OCI-LY3 (cell line): ENCODE measurements around the gene ZNF66.
"Not testable (repeated sequence)": the region's sequence is repeated elsewhere in the genome, so short reads cannot be mapped to it uniquely, and the experiment has no call there.

Experiments
- H2AFZ ChIP-seq: fragments of 200-600, 300-600 bp; shearing (Covaris generic); 2 replicates; pipeline ENCODE4 v1.6.0; 2014; ENCODE audit warnings: antibody characterized with exemption, low read depth, low read length
- H3K27ac ChIP-seq: fragments of 200-600, 300-600 bp; sonication (generic); 2 replicates; pipeline ENCODE4 v1.5.1; 2014; ENCODE audit warnings: mild to moderate bottlenecking, low read length, moderate library complexity, mixed read lengths
- H3K27me3 ChIP-seq: fragments of 200-600, 300-600 bp; sonication (generic); 2 replicates; pipeline ENCODE4 v1.6.1; 2014; ENCODE audit warnings: low read depth, low read length, mixed read lengths
- H3K36me3 ChIP-seq: fragments of 200-600, 300-600 bp; sonication (generic); replicated peaks from 2 replicates; pipeline ENCODE3; 2014; ENCODE audit warnings: low read depth, low read length, mixed read lengths
- H3K4me1 ChIP-seq: fragments of 300-600, 200-600 bp; sonication (generic); 2 replicates; pipeline ENCODE4 v1.6.1; 2014; ENCODE audit warnings: low read length, mixed read lengths
- H3K4me2 ChIP-seq: fragments of 200-600, 300-600 bp; sonication (generic); 2 replicates; pipeline ENCODE4 v1.6.1; 2014; ENCODE audit warnings: low read length, mixed read lengths
- H3K4me3 ChIP-seq: fragments of 300-600, 200-600 bp; sonication (generic); 2 replicates; pipeline ENCODE4 v1.5.1; 2014; ENCODE audit warnings: antibody characterized with exemption, mild to moderate bottlenecking, low read length, moderate library complexity
- H3K79me2 ChIP-seq: fragments of 300-600, 200-600 bp; shearing (Covaris generic); 2 replicates; pipeline ENCODE4 v1.6.1; 2014; ENCODE audit warnings: mild to moderate bottlenecking, low read length, mixed read lengths
- H3K9ac ChIP-seq: fragments of 300-600, 200-600 bp; shearing (Covaris generic); 2 replicates; pipeline ENCODE4 v1.6.0; 2014; ENCODE audit warnings: mild to moderate bottlenecking, low read length, moderate library complexity
- H3K9me3 ChIP-seq: fragments of 200-600, 300-600 bp; shearing (Covaris generic); 2 replicates; pipeline ENCODE4 v1.6.1; 2014; ENCODE audit warnings: low read length, mixed read lengths; ENCODE audit not compliant: insufficient read depth
- H4K20me1 ChIP-seq: fragments of 200-600, 300-600 bp; sonication (generic); 2 replicates; pipeline ENCODE4 v1.6.1; 2016; ENCODE audit warnings: low read length, mixed read lengths; ENCODE audit not compliant: insufficient read depth
- CTCF ChIP-seq: fragments of 200-600, 300-600 bp; sonication (generic); IDR thresholded peaks from 2 replicates; pipeline ENCODE4 v1.5.1; 2014; ENCODE audit warnings: antibody characterized with exemption, low read length, low read depth
- EZH2phosphoT487 ChIP-seq: fragments of 200-600 bp; shearing (Covaris generic); IDR thresholded peaks from 2 replicates; pipeline ENCODE4 v1.6.1; 2018; ENCODE audit warnings: antibody characterized with exemption, mixed run types, low read depth

The ZNF66 gene

GRCh38 chr19:20791806-20792205 is 15.7 kb downstream of the ZNF66 start:
- peaks cover 17% of the 10 kb centered on the region for H3K4me1 ChIP-seq
- H3K4me3 ChIP-seq: no peak overlapping the region
- H3K9ac ChIP-seq: no peak overlapping the region
- H3K27me3 ChIP-seq: no peaks in the 10 kb centered on the region
- H3K9me3 ChIP-seq: peaks cover 17% of the 10 kb centered on the region
- H3K27ac ChIP-seq: no peak overlapping the region
- H3K4me2 ChIP-seq: no peak overlapping the region
- TF ChIP-seq EZH2phosphoT487: no peak
- no peak for TF ChIP-seq CTCF
- H3K79me2 ChIP-seq: peaks cover 37% of the 10 kb centered on the region
- peaks cover 87% of the 10 kb centered on the region for H3K36me3 ChIP-seq
- H4K20me1 ChIP-seq: no peaks in the 10 kb centered on the region
- H2AFZ ChIP-seq: no peak overlapping the region

- Histone ChIP-seq H3K9me3 (peaks cover 36% of the 10 kb centered on the region), H3K36me3 (peaks cover 56% of the 10 kb centered on the region)
- not testable (repeated sequence) for H3K27me3 ChIP-seq, H3K4me3 ChIP-seq, H3K9ac ChIP-seq, H3K79me2 ChIP-seq, H4K20me1 ChIP-seq, H3K4me2 ChIP-seq, H3K27ac ChIP-seq, H3K4me1 ChIP-seq, H2AFZ ChIP-seq
These were observed 30.5 kb downstream of the ZNF66 start for GRCh38 chr19:20806311-20807262.

GRCh38 chr19:20840371-20840770 is 64.3 kb downstream of the ZNF66 start:
- H3K9ac ChIP-seq: no peak overlapping the region

More at GRCh38 chr19:20840371-20840770, 64.3 kb downstream of the ZNF66 start:
- Histone ChIP-seq H3K36me3 (no peaks in the 10 kb centered on the region), H3K27me3 (no peaks in the 10 kb centered on the region), H3K9me3 (peaks cover 3% of the 10 kb centered on the region; the same call in 1 of the 2 replicates), H3K27ac (no peak overlapping the region), H3K79me2 (no peaks in the 10 kb centered on the region), H4K20me1 (no peaks in the 10 kb centered on the region), H3K4me3 (no peak overlapping the region), H3K4me1 (no peaks in the 10 kb centered on the region), H2AFZ (no peak overlapping the region), H3K4me2 (no peak overlapping the region)
- TF ChIP-seq CTCF: no peak
- no peak for TF ChIP-seq EZH2phosphoT487
